HepG2 (cell line): ENCODE data around the gene NLRC5. TPM values are rescaled to one million over a fixed set of nuclear protein-coding genes. Genes with fewer than 3 reads are reported as not detected.

Source experiments
- CEBPG ChIP-seq: IDR thresholded peaks from 2 replicates; pipeline ENCODE4 v1.6.1; 2016
- ELK4 ChIP-seq: sonication (generic); formaldehyde crosslinking; IDR thresholded peaks from 2 replicates; pipeline ENCODE4 v1.9.0; 2021; ENCODE audit warnings: missing genetic modification reagents, borderline replicate concordance
- HMG20A ChIP-seq: IDR thresholded peaks from 2 replicates; pipeline ENCODE4 v1.6.1; 2016; ENCODE audit warnings: borderline replicate concordance
- KAT7 ChIP-seq: IDR thresholded peaks from 2 replicates; pipeline ENCODE4 v1.6.1; 2018; ENCODE audit warnings: borderline replicate concordance, missing compliant biosample characterization
- MYC ChIP-seq: sonication (generic); formaldehyde crosslinking; IDR thresholded peaks from 2 replicates; pipeline ENCODE4 v1.9.0; 2021; ENCODE audit warnings: missing genetic modification reagents, borderline replicate concordance
- NFAT5 ChIP-seq: sonication (generic); formaldehyde crosslinking; IDR thresholded peaks from 2 replicates; pipeline ENCODE4 v1.4.0; 2020; ENCODE audit warnings: missing genetic modification reagents
- USF2 ChIP-seq, 2 experiments: sonication (generic) in 1 of 2; formaldehyde crosslinking in 1 of 2; IDR thresholded peaks; 2 replicates each; pipeline versions ENCODE4 v1.5.1 to v1.6.1; 2011 to 2020; ENCODE audit warnings: borderline replicate concordance in 1 of 2, low read depth in 1 of 2, low read length in 1 of 2, mild to moderate bottlenecking in 1 of 2, missing genetic modification reagents in 1 of 2, moderate library complexity in 1 of 2
- ZNF275 ChIP-seq: sonication (generic); formaldehyde crosslinking; IDR thresholded peaks from 2 replicates; pipeline ENCODE4 v1.8.0; 2022; ENCODE audit warnings: missing genetic modification reagents, mild to moderate bottlenecking, inconsistent platforms, borderline replicate concordance
- ZNF644 ChIP-seq: IDR thresholded peaks from 2 replicates; pipeline ENCODE4 v1.6.1; 2016; ENCODE audit warnings: low read depth
- polyA plus RNA-seq, 8 experiments: library from polyadenylated mRNA; depleted of rRNA in 3 of 8; stranded (reverse) in 7 of 8; unstranded in 1 of 8; fragments of >200 nt; fragmentation: Illumina TruSeq in 4 of 8; extraction: Trizol in 4 of 8; gene quantifications; 2 replicates each; pipeline versions ENCODE4 v1.2.1 to v1.2.3, GENCODE V29; 2011 to 2016; ENCODE audit warnings: low read depth in 4 of 8, missing spikeins in 1 of 8, mixed read lengths in 1 of 8; ENCODE audit not compliant: insufficient read depth in 1 of 8
- total RNA-seq, 5 experiments: library from RNA; depleted of rRNA; stranded (reverse); fragments of >200 nt; fragmentation: Illumina TruSeq; extraction: Trizol; gene quantifications; 2 replicates each; pipeline ENCODE4 v1.2.3, GENCODE V29; 2016; ENCODE audit warnings: low read depth in 1 of 5

The NLRC5 gene
- total and polyA plus RNA-seq, 2 of the 13 experiments (the other 11 are each of a cell fraction or from before 2014, with no cell fraction given): 6.3 to 12.7 TPM

GRCh38 chr16:57091975-57092785 lies 102.8 kb downstream of the NLRC5 start, which contains the start of gene CPNE2 (continued):
- no peak for TF ChIP-seq ZNF275 (CRISPR knock-in tag)
- TF ChIP-seq ZNF644: no peak
- TF ChIP-seq KAT7 (CRISPR knock-in tag): 0 out of 2 replicates have a peak, but pooled peaks have one; percentile 52
- TF ChIP-seq CEBPG (CRISPR knock-in tag): no peak
- no peak for TF ChIP-seq ELK4 (CRISPR knock-in tag)
- no peak for TF ChIP-seq USF2 (IDR thresholded peaks at IDR 0.05; ENCODE audit: low read depth, low read length)
- TF ChIP-seq USF2 (CRISPR knock-in tag; IDR thresholded peaks at IDR 0.05; ENCODE audit: borderline replicate concordance): no peak
- TF ChIP-seq MYC: peak; percentile 19; the same call in 1 of the 2 replicates
- TF ChIP-seq NFAT5 (CRISPR knock-in tag): no peak
- no peak for TF ChIP-seq HMG20A (CRISPR knock-in tag)
